Measurements from ENCODE around the gene KCNH8. TPM values are rescaled to one million over a fixed set of nuclear protein-coding genes. Genes with fewer than 3 reads are reported as not detected.

The KCNH8 gene
- polyA plus RNA-seq, 1 donor from 2014 or later = 28.9 TPM

DNA sequence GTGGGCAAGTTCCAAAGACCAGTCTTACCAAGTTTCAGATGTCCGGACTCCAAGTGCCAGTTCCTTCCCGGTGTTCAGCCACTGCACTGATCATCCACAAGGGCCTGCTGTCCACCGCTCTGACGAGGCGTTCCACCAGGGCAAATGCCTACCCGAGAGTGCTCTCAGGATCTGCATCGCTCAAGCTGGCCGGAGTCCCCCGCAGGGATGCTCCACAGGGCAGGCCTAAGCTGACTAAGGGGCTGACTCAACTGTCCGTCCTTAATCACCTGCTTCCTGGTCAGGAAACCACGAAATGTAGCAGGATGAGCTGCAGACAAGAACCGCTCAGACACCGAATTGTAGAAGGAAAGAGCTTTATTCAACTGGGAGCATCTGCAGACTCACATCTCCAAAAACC, 341.6 kb downstream of the KCNH8 start:
- Histone ChIP-seq H2AFZ (ENCODE audit: low read depth, low read length) (no peak overlapping the region), H3K79me2 (replicated peaks; ENCODE audit: insufficient read depth, low read length) (no peaks in the 10 kb centered on the region), H3K36me3 (ENCODE audit: insufficient read depth, low read length) (no peaks in the 10 kb centered on the region), H3K4me3 (ENCODE audit: low read length) (no peak overlapping the region), H3K9ac (ENCODE audit: low read length) (no peak overlapping the region), H4K20me1 (ENCODE audit: insufficient read depth) (no peaks in the 10 kb centered on the region), H3K9me2 (ENCODE audit: insufficient read depth, low read length) (no peaks in the 10 kb centered on the region), H3K4me2 (ENCODE audit: low read length) (no peak overlapping the region), H3K9me3 (ENCODE audit: low read length) (peaks cover 6% of the 10 kb centered on the region), H3K27ac (ENCODE audit: low read length) (no peak overlapping the region), H3F3A (ENCODE audit: insufficient read depth, low read length, poor library complexity, severe bottlenecking) (no peaks in the 10 kb centered on the region), H3K27me3 (ENCODE audit: insufficient read depth, low read depth, low read length) (no peaks in the 10 kb centered on the region)
- TF ChIP-seq POLR2AphosphoS5 (IDR thresholded peaks at IDR 0.05) (no peak), EP300 (conservative IDR thresholded peaks at IDR 0.05; ENCODE audit: poor library complexity, severe bottlenecking) (no peak), TAF1 (IDR thresholded peaks at IDR 0.05; ENCODE audit: low read depth) (no peak), SMC3 (conservative IDR thresholded peaks at IDR 0.05; ENCODE audit: poor library complexity) (no peak), MXI1 (conservative IDR thresholded peaks at IDR 0.05; ENCODE audit: poor library complexity, severe bottlenecking) (no peak), EZH2 (IDR thresholded peaks at IDR 0.05; ENCODE audit: borderline replicate concordance, insufficient read depth, low read length, poor library complexity, severe bottlenecking) (no peak), RAD21 (conservative IDR thresholded peaks at IDR 0.05) (no peak)
- TF ChIP-seq, protein P1, sequence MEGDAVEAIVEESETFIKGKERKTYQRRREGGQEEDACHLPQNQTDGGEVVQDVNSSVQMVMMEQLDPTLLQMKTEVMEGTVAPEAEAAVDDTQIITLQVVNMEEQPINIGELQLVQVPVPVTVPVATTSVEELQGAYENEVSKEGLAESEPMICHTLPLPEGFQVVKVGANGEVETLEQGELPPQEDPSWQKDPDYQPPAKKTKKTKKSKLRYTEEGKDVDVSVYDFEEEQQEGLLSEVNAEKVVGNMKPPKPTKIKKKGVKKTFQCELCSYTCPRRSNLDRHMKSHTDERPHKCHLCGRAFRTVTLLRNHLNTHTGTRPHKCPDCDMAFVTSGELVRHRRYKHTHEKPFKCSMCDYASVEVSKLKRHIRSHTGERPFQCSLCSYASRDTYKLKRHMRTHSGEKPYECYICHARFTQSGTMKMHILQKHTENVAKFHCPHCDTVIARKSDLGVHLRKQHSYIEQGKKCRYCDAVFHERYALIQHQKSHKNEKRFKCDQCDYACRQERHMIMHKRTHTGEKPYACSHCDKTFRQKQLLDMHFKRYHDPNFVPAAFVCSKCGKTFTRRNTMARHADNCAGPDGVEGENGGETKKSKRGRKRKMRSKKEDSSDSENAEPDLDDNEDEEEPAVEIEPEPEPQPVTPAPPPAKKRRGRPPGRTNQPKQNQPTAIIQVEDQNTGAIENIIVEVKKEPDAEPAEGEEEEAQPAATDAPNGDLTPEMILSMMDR (IDR thresholded peaks at IDR 0.05; ENCODE audit: poor library complexity, severe bottlenecking) = no peak
- TF ChIP-seq, protein P2, sequence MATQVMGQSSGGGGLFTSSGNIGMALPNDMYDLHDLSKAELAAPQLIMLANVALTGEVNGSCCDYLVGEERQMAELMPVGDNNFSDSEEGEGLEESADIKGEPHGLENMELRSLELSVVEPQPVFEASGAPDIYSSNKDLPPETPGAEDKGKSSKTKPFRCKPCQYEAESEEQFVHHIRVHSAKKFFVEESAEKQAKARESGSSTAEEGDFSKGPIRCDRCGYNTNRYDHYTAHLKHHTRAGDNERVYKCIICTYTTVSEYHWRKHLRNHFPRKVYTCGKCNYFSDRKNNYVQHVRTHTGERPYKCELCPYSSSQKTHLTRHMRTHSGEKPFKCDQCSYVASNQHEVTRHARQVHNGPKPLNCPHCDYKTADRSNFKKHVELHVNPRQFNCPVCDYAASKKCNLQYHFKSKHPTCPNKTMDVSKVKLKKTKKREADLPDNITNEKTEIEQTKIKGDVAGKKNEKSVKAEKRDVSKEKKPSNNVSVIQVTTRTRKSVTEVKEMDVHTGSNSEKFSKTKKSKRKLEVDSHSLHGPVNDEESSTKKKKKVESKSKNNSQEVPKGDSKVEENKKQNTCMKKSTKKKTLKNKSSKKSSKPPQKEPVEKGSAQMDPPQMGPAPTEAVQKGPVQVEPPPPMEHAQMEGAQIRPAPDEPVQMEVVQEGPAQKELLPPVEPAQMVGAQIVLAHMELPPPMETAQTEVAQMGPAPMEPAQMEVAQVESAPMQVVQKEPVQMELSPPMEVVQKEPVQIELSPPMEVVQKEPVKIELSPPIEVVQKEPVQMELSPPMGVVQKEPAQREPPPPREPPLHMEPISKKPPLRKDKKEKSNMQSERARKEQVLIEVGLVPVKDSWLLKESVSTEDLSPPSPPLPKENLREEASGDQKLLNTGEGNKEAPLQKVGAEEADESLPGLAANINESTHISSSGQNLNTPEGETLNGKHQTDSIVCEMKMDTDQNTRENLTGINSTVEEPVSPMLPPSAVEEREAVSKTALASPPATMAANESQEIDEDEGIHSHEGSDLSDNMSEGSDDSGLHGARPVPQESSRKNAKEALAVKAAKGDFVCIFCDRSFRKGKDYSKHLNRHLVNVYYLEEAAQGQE (IDR thresholded peaks at IDR 0.05; ENCODE audit: borderline replicate concordance) = no peak

DNA sequence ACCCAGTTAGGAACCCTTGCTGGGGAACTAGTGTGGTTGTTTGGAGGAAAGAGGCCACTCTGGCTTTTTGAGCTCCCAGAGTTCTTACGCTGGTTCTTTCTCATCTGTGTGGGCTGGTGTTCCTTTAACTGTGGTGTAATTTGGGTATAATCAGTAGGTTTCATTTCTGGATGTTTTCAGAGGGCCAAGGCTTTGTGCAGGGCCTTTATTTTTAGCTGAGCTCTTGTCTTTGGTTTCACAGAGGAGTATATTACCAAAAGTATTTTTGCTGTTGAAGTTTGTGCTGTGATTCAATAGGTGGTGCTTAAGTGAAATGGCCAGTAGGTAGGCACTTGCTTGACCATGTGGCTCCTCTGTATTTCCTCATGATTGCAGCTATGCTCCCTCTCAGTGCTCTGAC, 357.9 kb downstream of the KCNH8 start:
- H3K79me2 ChIP-seq (replicated peaks; ENCODE audit: insufficient read depth, low read length) = no peaks in the 10 kb centered on the region
- H3K36me3 ChIP-seq (ENCODE audit: insufficient read depth, low read length) = no peaks in the 10 kb centered on the region
- no peak overlapping the region for H3K4me2 ChIP-seq (ENCODE audit: low read length)
- H3K27ac ChIP-seq (ENCODE audit: low read length) = no peak overlapping the region
- no peaks in the 10 kb centered on the region for H3K9me2 ChIP-seq (ENCODE audit: insufficient read depth, low read length)
- H2AFZ ChIP-seq (ENCODE audit: low read depth, low read length) = no peak overlapping the region
- TF ChIP-seq, protein P1 (IDR thresholded peaks at IDR 0.05; ENCODE audit: poor library complexity, severe bottlenecking) = no peak
- no peak for TF ChIP-seq POLR2AphosphoS5 (IDR thresholded peaks at IDR 0.05)
- no peak for TF ChIP-seq EP300 (conservative IDR thresholded peaks at IDR 0.05; ENCODE audit: poor library complexity, severe bottlenecking)
- TF ChIP-seq EZH2 (IDR thresholded peaks at IDR 0.05; ENCODE audit: borderline replicate concordance, insufficient read depth, low read length, poor library complexity, severe bottlenecking) = no peak
- TF ChIP-seq TAF1 (IDR thresholded peaks at IDR 0.05; ENCODE audit: low read depth) = no peak
- no peak for TF ChIP-seq RAD21 (conservative IDR thresholded peaks at IDR 0.05)
- TF ChIP-seq SMC3 (conservative IDR thresholded peaks at IDR 0.05; ENCODE audit: poor library complexity) = no peak
- no peak for TF ChIP-seq MXI1 (conservative IDR thresholded peaks at IDR 0.05; ENCODE audit: poor library complexity, severe bottlenecking)
- TF ChIP-seq, protein P2 (IDR thresholded peaks at IDR 0.05; ENCODE audit: borderline replicate concordance) = no peak
- no peak overlapping the region for H3K9ac ChIP-seq (ENCODE audit: low read length)
- no peaks in the 10 kb centered on the region for H3K9me3 ChIP-seq (ENCODE audit: low read length)
- no peaks in the 10 kb centered on the region for H4K20me1 ChIP-seq (ENCODE audit: insufficient read depth)
- H3F3A ChIP-seq (ENCODE audit: insufficient read depth, low read length, poor library complexity, severe bottlenecking) = no peaks in the 10 kb centered on the region
- no peak overlapping the region for H3K4me3 ChIP-seq (ENCODE audit: low read length)
- no peaks in the 10 kb centered on the region for H3K27me3 ChIP-seq (ENCODE audit: insufficient read depth, low read depth, low read length)
